ENCODE data around the gene RNPEPL1.
"Not testable (repeated sequence)": the region's sequence is repeated elsewhere in the genome, so short reads cannot be mapped to it uniquely, and the experiment has no call there.

Gene RNPEPL1, protein sequence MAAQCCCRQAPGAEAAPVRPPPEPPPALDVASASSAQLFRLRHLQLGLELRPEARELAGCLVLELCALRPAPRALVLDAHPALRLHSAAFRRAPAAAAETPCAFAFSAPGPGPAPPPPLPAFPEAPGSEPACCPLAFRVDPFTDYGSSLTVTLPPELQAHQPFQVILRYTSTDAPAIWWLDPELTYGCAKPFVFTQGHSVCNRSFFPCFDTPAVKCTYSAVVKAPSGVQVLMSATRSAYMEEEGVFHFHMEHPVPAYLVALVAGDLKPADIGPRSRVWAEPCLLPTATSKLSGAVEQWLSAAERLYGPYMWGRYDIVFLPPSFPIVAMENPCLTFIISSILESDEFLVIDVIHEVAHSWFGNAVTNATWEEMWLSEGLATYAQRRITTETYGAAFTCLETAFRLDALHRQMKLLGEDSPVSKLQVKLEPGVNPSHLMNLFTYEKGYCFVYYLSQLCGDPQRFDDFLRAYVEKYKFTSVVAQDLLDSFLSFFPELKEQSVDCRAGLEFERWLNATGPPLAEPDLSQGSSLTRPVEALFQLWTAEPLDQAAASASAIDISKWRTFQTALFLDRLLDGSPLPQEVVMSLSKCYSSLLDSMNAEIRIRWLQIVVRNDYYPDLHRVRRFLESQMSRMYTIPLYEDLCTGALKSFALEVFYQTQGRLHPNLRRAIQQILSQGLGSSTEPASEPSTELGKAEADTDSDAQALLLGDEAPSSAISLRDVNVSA

DNA sequence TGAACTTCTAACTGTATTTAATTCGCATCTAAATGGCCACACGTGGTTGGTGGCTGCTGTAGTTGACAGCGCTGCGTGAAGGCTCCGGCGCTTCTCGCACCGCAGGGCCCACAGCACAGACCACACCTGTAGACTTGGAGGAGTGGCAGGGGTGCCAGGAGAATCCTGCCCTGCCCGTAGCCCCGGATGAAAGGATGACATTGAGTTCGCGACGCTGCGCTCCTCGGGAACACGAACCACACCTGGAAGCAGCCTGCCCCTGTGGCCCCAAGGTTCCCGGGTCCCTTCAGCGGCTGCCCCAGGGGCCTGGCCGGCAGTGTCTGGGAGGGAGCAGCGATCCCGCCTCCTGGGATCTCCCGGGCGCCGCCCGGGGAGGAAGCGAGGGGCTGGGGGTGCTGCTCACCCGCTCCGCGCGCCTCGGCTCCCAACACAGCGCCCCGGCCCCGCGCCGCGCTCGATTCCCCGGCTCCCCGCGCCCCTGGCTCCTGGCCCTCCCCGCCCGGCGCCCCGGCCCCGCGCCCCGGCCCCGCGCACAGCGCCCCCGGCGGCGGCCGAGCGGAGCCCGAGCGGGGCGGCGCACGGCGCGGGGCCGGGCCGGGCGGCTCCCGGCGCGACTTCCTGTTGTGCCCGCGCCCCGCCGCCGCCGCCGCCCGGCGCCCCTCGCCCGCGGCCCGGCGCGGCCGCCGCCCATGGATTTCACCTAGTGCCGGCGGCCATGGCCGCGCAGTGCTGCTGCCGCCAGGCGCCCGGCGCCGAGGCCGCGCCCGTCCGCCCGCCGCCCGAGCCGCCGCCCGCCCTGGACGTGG, at the start of gene RNPEPL1:
TSS of gene RNPEPL1 (plus strand) at position 613 of the 806 bp plus-strand sequence. CDS start at position 716, 103 bp downstream.
- DNase-seq, result no peak

DNA sequence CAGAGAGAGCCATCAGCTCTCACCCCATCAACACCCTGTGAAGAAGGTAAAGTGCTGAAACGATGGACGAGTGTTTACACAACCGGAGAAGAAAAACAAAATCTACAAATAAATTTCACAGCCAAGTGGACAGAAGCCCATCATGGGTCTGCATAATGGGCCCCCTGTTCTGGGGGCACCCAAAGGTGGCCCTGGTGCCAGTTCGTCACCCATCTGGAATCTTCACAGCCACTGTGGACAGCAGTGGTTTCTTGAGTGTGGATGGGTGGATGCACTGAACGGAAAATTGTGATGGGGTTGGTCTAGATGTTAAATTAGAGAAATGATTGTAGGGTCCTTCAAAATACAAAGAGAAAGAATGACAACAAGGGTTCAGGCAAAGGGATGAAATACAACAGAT, 49.3 kb upstream of the RNPEPL1 start:
- no peak for DNase-seq

DNA sequence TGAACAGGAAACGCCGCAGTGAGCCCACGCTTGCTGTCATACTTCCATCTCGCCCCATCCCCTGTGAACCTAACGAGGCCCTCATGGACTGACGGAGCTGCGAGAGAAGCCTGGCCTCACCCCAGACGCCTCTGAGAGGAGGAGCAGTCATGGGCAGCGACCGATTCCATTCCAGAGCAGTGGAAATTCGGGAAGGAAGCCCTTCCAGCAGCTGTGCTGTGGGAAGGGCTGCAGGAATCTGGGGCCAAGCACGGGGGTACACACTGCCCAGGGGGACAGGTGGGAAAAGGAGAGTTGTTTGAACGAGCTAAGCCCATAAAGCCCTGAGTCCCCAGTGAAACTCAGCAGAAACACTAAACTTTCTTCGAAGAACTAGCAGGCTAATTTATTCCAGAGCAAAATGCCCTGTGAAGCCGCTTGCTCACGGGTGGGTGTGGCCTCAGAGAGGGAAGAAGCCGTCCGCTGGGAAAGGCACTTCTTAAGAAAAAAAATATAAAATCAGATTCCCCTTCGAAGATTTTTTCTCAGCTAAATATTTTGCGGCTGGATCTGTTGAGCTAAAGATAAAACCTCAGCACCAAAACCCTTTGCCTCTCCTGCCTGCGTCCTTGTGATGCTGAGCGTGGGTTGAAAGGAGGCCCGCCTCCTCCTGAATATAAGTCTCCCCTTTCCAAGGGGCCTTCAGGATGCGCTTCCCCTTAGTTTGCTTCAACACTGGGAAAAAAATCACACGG, 48.7 kb upstream of the RNPEPL1 start:
- DNase-seq, result no peak

- DNase-seq, result no peak
These were observed 47.9 kb upstream of the RNPEPL1 start for GRCh38 chr2:240520130-240520973.

- DNase-seq, result no peak
These were observed 47.3 kb upstream of the RNPEPL1 start for GRCh38 chr2:240520974-240521350.

DNA sequence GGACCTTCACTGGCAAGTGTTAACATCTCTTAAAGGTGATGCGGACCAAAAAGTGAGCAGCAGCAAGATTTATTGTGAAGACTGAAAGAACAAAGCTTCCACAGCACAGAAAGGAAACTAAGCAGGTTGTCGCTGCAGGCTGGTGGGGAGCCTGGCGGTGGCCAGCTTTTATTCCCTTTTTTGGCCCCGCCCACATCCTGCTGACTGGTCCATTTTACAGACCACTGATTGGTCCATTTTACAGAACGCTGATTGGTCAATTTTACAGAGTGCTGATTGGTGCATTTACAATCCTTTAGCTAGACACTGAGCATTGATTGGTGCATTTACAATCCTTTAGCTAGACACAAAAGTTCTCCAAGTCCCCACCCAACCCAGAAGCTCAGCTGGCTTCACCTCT, 46.4 kb upstream of the RNPEPL1 start:
- DNase-seq, result not testable (repeated sequence)

GRCh38 chr2:240522406-240522805, 45.9 kb upstream of the RNPEPL1 start:
- DNase-seq, result no peak

DNA sequence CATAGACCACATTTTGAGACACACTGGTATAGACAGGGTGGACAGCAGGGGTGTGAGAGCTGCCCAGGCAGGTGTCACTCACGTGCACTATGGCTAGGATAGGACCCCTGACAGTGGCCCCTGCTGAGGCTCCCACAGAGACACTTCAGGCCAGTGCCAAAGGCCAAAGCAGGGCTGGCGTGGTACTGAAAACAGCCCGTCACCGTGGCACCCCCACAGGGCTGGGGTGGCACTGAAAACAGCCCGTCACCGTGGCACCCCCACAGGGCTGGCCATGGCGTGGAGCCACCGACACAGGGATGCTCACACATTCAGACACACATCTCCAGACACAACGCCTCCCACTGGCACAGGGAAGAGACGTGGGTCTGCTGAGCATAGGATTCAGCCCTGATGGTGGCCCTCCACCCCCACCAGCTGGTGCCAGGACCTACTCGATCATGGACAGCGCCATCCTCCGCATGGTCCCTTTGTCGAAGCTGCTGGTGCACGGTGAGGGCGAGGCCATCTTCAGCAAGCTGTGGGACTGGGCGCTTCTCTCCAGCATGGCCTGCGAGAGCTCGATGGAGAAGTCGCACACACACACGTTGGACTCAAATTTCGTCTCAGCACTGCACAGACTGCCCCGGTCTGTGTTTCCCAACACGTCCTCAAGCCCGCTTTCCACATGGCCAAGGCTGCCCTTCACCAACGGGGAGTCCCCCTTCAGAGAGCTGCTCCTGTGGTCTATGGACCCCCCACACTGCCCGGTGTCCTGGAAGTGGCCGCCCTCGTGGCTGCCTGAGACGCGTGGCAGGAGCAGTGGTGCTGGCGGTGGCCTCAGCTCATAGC, 44.6 kb upstream of the RNPEPL1 start:
- DNase-seq, result no peak

GRCh38 chr2:240524963-240525718, 43.1 kb upstream of the RNPEPL1 start:
- DNase-seq, result no peak

GRCh38 chr2:240525802-240526201, 42.5 kb upstream of the RNPEPL1 start:
- DNase-seq, result no peak

DNA sequence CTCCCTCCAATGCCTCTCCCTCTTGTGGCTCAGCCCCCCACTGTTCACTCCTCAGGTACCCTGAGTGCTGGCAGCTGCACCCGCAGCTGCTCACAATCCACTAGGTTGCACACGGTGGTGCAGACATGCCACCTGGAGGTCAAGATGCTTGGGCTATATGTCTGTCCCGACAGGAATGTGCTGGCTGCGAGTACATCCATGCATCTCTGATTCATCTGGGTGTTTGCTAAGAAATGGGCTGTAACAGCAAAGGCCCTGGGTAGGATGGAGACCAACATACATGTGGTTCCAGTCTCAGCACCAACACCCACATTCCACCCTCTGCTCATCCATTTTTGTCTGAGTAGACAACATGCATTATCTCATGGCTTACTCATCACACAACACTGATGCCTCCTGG, 41.8 kb upstream of the RNPEPL1 start:
- DNase-seq, result no peak

DNA sequence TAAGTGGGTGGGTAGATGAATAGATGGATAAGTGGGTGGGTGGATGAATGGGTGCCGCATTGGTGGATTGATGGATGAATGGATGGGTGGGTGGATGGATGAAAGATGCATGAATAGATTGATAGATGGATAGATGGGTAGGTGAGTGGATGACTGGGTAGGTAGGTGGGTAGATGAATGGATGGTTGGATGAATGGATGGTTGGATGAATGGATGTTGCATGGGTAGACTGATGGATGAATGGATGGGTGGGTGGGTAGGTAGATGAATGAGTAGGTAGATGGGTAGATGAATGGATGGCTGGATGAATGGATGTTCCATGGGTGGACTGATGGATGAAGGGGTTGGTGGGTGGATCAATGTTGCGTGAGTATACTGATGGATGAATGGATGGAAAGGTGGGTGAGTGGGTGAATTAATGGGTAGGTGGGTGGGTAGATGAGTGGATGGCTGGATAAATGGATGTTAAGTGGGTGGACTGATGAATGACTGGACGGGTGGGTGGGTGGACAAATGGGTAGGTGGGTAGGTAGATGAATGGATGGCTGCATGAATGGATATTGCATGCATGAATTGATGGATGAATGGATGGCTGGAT, 41.0 kb upstream of the RNPEPL1 start:
- no peak for DNase-seq

- no peak for DNase-seq
These were observed 39.8 kb upstream of the RNPEPL1 start for GRCh38 chr2:240528406-240529040.

GRCh38 chr2:240529344-240529999, 38.8 kb upstream of the RNPEPL1 start:
- DNase-seq, result no peak

DNA sequence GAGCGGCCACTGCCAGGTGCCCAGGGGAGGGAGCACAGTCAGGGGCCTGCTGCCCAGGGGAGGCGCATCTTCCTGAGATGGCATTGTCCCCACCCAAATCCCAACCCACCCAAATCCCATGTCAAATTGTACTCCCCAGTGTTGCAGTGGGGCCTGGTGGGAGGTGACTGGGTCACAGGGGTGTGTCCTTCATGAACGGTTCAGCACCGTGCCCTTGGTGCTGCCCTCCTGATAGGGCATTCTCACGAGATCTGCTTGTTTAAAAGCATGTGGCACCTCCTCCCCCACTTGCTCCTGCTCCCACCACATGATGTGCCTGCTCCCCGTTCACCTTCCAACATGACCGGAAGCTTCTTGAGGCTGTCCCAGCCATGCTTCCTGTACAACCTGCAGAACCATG, 38.1 kb upstream of the RNPEPL1 start:
- DNase-seq, result no peak

DNA sequence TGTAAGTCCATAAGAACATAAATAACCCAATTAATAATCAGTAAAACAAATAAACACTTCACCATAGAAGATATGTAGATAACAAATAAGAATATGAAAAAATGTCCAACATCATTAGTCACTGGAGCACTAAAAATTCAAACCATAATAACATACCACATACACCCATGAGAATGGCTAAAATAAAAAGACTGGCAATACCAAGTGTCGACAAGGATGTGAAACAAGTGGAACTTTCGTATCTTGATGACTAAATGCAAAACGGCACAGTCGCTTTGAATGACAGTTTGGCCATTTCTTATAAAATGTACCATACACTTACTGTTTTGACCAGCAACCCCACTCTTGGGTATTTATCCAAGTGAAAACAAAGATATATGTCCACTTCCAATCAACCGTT, 37.2 kb upstream of the RNPEPL1 start:
- no peak for DNase-seq

DNA sequence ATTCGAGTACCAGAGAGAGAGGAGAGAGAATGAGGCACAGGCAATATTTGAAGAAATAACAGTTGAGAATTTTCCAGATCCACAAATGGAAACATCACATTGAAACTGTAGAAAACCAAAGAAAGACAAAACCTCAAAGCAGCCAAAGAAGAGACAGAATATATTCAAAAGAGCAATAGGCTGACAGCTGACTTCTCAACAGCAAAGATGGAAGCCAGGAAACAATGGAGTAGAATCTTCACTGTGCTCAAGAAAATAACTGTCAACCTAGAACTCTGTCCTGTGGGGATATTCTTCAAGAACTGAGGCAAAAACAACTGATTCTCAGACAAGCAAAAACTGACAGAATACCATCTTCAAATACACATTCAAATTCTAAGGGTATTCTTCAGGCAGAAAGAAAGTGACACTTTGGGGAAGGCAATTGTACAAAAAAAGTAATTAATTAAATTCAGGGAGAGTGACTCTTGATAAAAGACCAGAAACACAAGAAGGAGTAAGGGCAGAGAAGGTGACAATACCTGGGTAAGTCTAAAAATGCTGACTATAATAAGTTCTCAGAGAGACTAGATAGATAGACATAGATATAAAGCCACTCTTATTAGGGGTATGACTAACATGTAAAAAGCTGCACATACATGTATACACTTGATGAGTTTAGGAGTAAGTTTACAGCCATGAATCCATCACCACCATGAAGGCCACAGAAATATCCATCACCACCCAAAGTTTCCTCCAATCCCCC, 36.1 kb upstream of the RNPEPL1 start:
- DNase-seq, result no peak

Measured in NCI-H1092 (cell line).